Measurements from ENCODE around the gene RPL10. TPM values are rescaled to one million over a fixed set of nuclear protein-coding genes. Genes with fewer than 3 reads are reported as not detected.

The RPL10 gene
- total RNA-seq, result 5,113 and 5,534 TPM in 2 replicates

GRCh38 chrX:154397888-154398667 is at the start of gene RPL10:
RPL10 (plus strand) TSS chrX:154398377; CDS start chrX:154398520, 143 bp downstream.
- H3K4me1 Mint-ChIP-seq, result peaks cover 26% of the 10 kb centered on the region
- intact Hi-C loops (cut with micrococcal nuclease), result loop anchor here (5.0 kb wide), 4 partner anchors 39 to 134 kb away; partner anchors contain the start of genes GDI1, LAGE3 and SLC10A3

GRCh38 chrX:154348646-154349358 is 49.4 kb upstream of the RPL10 start:
- peaks cover 43% of the 10 kb centered on the region for H3K4me1 Mint-ChIP-seq

More at GRCh38 chrX:154397888-154398667, at the start of gene RPL10:
- peak; percentile 76 for DNase-seq
- H3K4me3 Mint-ChIP-seq, result peak within 1 kb of the TSS; percentile 97
- ChIA-PET CTCF (interaction anchor here (1.3 to 1.4 kb wide), 2 partner anchors 11 to 31 kb away, joined by 4 read pairs; partner anchors contain the start of gene DNASE1L1), POLR2A (interaction anchor here (0.6 to 6.2 kb wide), 39 partner anchors 11 to 474 kb away, joined by 3 to 125 read pairs (median 5); partner anchors contain the start of genes ARHGAP4, ATP6AP1, DNASE1L1 and EMD)
- ATAC-seq (ENCODE audit: low read depth), result peak; percentile 75
- no peak for TF ChIP-seq CTCF (IDR thresholded peaks at IDR 0.05)
- H3K9me3 Mint-ChIP-seq, result no peaks in the 10 kb centered on the region
- H3K27me3 Mint-ChIP-seq, result no peaks in the 10 kb centered on the region
- H3K36me3 Mint-ChIP-seq (ENCODE audit: low read depth), result peaks cover 39% of the 10 kb centered on the region
- H3K27ac Mint-ChIP-seq, result peak within 1 kb of the TSS; percentile 99

GRCh38 chrX:154349359-154349935 is 48.7 kb upstream of the RPL10 start:
- no peak for TF ChIP-seq CTCF (IDR thresholded peaks at IDR 0.05)
- Mint-ChIP-seq H3K9me3 (no peaks in the 10 kb centered on the region), H3K36me3 (ENCODE audit: low read depth) (peaks cover 43% of the 10 kb centered on the region), H3K4me1 (peaks cover 43% of the 10 kb centered on the region), H3K4me3 (no peak overlapping the region), H3K27me3 (no peaks in the 10 kb centered on the region), H3K27ac (no peak overlapping the region)
- ChIA-PET CTCF (interaction anchor here (0.9 kb wide), 1 partner anchor 24 kb away, joined by 3 read pairs; no protein-coding TSS in a partner anchor), POLR2A (interaction anchor here (6.3 kb wide), 1 partner anchor 20 kb away, joined by 56 read pairs; no protein-coding TSS in a partner anchor)
- ATAC-seq (ENCODE audit: low read depth) (no peak), DNase-seq (no peak)
- intact Hi-C loops (cut with micrococcal nuclease), result no loop called here

More at GRCh38 chrX:154348646-154349358, 49.4 kb upstream of the RPL10 start:
- no peak overlapping the region for H3K4me3 Mint-ChIP-seq
- H3K27me3 Mint-ChIP-seq, result no peaks in the 10 kb centered on the region
- ChIA-PET CTCF (no interaction called here), POLR2A (interaction anchor here (6.3 kb wide), 1 partner anchor 20 kb away, joined by 56 read pairs; no protein-coding TSS in a partner anchor)
- H3K27ac Mint-ChIP-seq, result no peak overlapping the region
- ATAC-seq (ENCODE audit: low read depth) (no peak), DNase-seq (no peak)
- peaks cover 40% of the 10 kb centered on the region for H3K36me3 Mint-ChIP-seq (ENCODE audit: low read depth)
- H3K9me3 Mint-ChIP-seq, result no peaks in the 10 kb centered on the region
- intact Hi-C loops (cut with micrococcal nuclease), result no loop called here
- TF ChIP-seq CTCF (IDR thresholded peaks at IDR 0.05), result no peak

GRCh38 chrX:154349979-154350378 is 48.2 kb upstream of the RPL10 start:
- no peak overlapping the region for H3K4me3 Mint-ChIP-seq
- POLR2A ChIA-PET, result interaction anchor here (6.3 kb wide), 1 partner anchor 19 kb away, joined by 56 read pairs; no protein-coding TSS in a partner anchor
- intact Hi-C loops (cut with micrococcal nuclease), result no loop called here

More at GRCh38 chrX:154349979-154350378, 48.2 kb upstream of the RPL10 start:
- Mint-ChIP-seq H3K27me3 (no peaks in the 10 kb centered on the region), H3K27ac (no peak overlapping the region), H3K4me1 (peaks cover 43% of the 10 kb centered on the region), H3K36me3 (ENCODE audit: low read depth) (peaks cover 46% of the 10 kb centered on the region), H3K9me3 (no peaks in the 10 kb centered on the region)
- DNase-seq (no peak), ATAC-seq (ENCODE audit: low read depth) (no peak)
- no peak for TF ChIP-seq CTCF (IDR thresholded peaks at IDR 0.05)
- CTCF ChIA-PET, result interaction anchor here (0.9 kb wide), 1 partner anchor 23 kb away, joined by 3 read pairs; no protein-coding TSS in a partner anchor
